ENCODE measurements around the gene TRIP10.

The TRIP10 gene

DNA sequence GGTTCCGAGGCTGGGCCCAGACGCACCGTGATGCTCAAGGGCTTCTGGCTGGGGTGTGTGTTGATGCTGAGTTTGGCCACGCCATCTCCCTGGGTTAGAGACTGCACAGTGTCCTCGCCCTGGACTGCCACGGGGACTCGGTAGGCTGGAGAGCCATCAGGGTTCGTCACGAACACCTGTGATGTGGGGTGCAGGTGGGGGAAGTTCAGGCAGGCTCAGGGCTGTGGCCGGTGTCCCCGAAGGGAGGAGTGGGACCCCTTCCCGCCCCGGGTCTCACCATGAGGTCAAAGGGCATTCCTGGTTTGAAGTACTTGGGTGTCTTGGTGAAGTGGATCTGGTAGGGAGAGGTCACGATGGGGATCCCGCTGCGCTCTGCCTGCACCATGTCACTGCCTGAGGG is 27.2 kb upstream of the TRIP10 start:
- no peak for DNase-seq (ENCODE audit: low spot score)

- DNase-seq (ENCODE audit: low spot score) = no peak
Measured at GRCh38 chr19:6712692-6713670, 26.5 kb upstream of the TRIP10 start.

- no peak for DNase-seq (ENCODE audit: low spot score)
Measured at GRCh38 chr19:6713773-6714692, 25.4 kb upstream of the TRIP10 start.

DNA sequence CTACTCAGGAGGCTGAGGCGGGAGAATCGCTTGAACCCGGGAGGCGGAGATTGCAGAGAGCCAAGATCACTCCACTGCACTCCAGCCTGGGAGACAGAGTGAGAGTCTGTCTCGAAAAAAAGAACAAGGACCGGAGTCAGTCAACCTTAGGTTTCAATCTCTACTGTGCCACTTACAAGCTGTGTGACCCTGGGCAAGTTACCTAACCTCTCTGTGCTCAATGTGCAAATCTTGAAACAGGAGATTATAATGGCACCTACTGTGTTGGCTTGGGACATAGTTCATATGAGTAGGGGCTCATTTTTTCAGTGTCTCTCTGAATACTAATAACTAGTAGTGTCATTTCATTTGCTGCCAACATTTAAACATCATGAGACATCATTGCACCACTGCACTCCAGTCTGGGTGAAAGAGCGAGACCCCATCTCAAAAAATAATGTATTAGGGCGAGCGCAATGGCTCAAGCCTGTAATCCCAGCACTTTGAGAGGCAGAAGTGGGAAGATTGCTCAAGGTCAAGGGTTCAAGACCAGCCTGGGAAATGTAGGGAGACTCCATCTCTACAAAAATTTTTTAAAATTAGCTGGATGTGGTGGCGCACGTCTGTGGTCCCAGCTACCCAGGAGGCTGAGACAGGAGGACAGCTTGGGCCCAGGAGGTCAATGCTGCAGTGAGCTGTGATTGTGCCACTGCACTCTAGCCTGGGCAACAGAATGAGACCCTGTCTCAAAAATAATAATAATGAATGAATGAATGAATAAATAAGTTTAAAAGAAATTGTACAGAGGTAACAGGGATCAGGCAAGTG is 24.5 kb upstream of the TRIP10 start:
- DNase-seq (ENCODE audit: low spot score) = no peak

GRCh38 chr19:6716610-6716970 is 22.9 kb upstream of the TRIP10 start:
- DNase-seq (ENCODE audit: low spot score) = no peak

- DNase-seq (ENCODE audit: low spot score) = no peak
Measured at GRCh38 chr19:6717036-6717435, 22.4 kb upstream of the TRIP10 start.

DNA sequence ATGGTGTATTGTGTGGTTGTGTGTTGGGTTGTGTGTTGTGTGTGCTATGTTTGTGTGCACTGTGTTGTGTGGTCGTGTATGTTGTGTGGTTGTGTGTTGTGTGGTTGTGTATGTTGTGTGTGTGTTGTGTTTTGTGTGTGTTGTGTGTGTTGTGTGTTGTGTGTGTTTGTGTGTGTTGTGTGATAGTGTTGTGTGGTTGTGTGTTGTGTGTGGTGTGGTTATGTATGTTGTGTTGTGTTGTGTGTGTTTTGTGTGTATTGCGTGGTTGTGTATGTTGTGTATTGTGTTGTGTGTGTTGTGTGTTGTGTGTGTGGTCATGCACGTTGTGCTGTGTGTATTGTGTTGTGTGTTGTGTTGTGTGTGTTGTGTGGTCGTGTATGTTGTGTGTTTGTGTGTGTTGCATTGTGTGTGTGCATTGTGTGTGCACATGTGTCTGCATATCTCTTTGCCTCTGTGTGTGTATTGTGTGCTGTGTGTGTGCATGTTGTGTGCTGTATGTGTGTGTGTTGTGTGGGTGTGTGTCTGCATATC is 22.0 kb upstream of the TRIP10 start:
- DNase-seq (ENCODE audit: low spot score) = no peak

DNA sequence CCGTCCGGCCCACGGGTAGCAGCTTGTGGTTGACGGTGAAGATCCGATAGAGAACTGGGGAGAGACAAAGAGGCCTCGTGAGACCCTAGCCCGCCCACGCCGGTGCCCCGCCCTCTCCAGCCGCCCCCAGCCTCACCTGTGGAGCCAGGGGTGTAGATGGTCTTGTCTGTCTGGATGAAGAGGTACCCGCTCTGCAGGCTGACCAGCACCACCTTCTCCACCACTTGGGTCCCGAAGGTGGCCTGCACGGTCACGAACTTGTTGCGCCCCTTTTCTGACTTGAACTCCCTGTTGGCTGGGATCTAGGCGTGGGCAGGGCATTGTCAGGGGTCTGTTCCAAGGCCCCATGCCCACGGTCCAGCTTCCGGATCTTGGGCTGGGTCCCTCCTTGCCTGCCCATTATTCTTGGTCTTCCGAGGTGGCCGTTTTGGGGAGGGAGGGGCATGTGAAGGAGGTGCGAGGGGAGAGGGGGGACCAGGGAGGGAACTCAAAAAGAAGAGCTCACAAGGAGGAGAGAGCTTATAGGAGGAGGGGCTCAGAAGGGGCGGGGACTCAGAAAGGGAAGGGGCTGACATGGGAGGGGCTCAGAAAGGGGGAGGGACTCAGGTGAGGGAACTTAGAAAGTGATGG is 21.3 kb upstream of the TRIP10 start:
- DNase-seq (ENCODE audit: low spot score) = no peak

- DNase-seq (ENCODE audit: low spot score) = no peak
Measured at GRCh38 chr19:6718741-6719539, 20.5 kb upstream of the TRIP10 start.

- DNase-seq (ENCODE audit: low spot score) = no peak
Measured at GRCh38 chr19:6719540-6719861, 20.0 kb upstream of the TRIP10 start.

- DNase-seq (ENCODE audit: low spot score) = no peak
Measured at GRCh38 chr19:6719992-6720368, 19.5 kb upstream of the TRIP10 start.

- DNase-seq (ENCODE audit: low spot score) = no peak
Measured at GRCh38 chr19:6720369-6721137, 18.9 kb upstream of the TRIP10 start, which contains the start of gene C3. TSS of gene C3 (minus strand) at chr19:6720650. CDS start at chr19:6720589, 61 bp downstream.

GRCh38 chr19:6721138-6721474 is 18.4 kb upstream of the TRIP10 start:
- DNase-seq (ENCODE audit: low spot score) = no peak

- no peak for DNase-seq (ENCODE audit: low spot score)
Measured at GRCh38 chr19:6721773-6722172, 17.7 kb upstream of the TRIP10 start.

DNA sequence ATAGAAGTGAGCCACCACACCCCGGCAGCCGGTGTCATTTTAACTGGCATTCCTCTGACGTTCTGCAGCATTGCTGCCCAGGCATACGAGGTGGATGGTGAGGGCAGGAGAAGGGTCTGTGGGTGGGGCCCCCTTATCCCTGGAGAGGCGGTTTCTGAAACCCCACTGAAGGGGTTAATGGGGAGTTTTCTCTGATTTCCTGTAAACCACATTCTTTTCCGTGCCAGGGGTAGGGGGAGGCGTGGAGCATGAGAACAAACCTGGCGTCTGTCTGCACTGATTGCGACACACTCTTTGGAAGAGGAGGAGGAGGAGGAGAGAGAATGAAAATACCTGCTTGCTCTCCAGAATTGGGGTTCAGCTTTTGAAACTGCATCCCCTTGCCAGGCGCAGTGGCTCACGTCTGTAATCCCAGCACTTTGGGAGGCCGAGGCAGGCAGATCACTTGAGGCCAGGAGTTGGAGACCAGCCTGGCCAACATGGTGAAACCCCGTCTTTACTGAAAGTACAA is 16.3 kb upstream of the TRIP10 start:
- no peak for DNase-seq (ENCODE audit: low spot score)

GRCh38 chr19:6723738-6724137 is 15.7 kb upstream of the TRIP10 start:
- DNase-seq (ENCODE audit: low spot score) = no peak

DNA sequence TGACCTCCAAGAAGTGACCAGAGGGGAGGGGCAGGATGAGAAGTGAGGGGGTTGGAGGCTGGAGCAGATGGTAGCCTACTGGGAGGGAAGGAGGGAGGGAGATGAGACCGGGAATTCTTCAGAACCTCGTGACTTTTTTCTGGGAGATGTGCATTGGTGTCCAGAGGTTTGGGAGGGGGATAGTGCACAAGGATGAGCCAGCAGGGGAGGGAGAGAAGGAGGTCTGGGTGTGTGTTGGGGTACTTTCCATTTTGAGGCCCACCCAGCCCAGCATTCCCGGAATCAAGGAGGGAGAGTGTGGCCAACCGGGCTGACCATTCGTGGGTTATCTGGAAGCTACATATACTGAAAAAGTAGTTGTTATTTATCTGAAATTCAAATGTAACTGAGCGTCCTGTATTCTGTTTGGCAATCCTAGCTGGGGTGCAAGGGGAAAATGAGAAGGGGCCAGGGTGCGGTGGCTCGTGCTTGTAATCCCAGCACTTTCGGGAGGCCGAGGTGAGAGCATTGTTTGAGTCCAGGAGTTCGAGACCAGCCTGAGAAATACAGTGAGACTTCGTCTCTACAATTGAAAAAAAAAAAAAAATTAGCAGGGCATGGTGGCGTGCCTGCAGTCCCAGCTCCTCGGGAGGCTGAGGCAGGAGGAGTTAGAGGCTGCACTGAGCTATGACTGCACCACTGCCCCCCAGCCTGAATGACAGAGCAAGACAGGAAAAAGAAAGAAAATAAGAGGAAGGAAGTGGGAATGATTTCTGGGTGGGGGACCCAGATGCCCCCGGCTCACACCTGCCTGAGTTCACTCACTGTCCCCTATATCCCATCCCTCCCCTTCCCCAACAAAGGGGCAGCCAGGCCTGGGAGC is 14.6 kb upstream of the TRIP10 start:
- DNase-seq (ENCODE audit: low spot score) = no peak

- DNase-seq (ENCODE audit: low spot score) = no peak
Measured at GRCh38 chr19:6725513-6726231, 13.8 kb upstream of the TRIP10 start.

Data from activated CD4-positive, alpha-beta T cell treated with anti-CD3 and anti-CD28 coated beads, Interleukin-2, Interleukin-4, amounts not matched to agents 100 ng/mL and 50 ng/mL, durations not matched to agents 16 hours and 8 hours (primary cell).